ENCODE results near the gene SH3TC1.

Gene SH3TC1

GRCh38 chr4:8257854-8258253 lies 58.8 kb downstream of the SH3TC1 start:
- Histone ChIP-seq H3K27ac (ENCODE audit: low read depth, low read length) (no peak overlapping the region), H3K4me3 (ENCODE audit: low read depth in 1 of 5, low read length in 5 of 5) (no peak overlapping the region), H3K36me3 (ENCODE audit: control insufficient read depth in 5 of 5, insufficient read depth in 5 of 5, low read length in 5 of 5) (no peaks in the 10 kb centered on the region), H3K9me3 (ENCODE audit: control insufficient read depth in 5 of 5, low read length in 5 of 5) (no peaks in the 10 kb centered on the region), H3K27me3 (ENCODE audit: control insufficient read depth in 5 of 5, insufficient read depth in 4 of 5, low read length in 5 of 5) (no peaks in the 10 kb centered on the region), H3K4me1 (ENCODE audit: control insufficient read depth in 5 of 5, insufficient read depth in 5 of 5, low read length in 5 of 5) (peaks cover 0 to 8% (median 7%) of the 10 kb centered on the region in 5 donors), H3K9ac (ENCODE audit: low read length in 5 of 5) (no peak overlapping the region)

- H3K4me3 ChIP-seq (ENCODE audit: low read depth in 1 of 5, low read length in 5 of 5), result no peak overlapping the region
- H3K4me1 ChIP-seq (ENCODE audit: control insufficient read depth in 5 of 5, insufficient read depth in 5 of 5, low read length in 5 of 5), result peaks cover 0 to 8% (median 7%) of the 10 kb centered on the region in 5 donors
- H3K27me3 ChIP-seq (ENCODE audit: control insufficient read depth in 5 of 5, insufficient read depth in 4 of 5, low read length in 5 of 5), result no peaks in the 10 kb centered on the region
- no peaks in the 10 kb centered on the region for H3K36me3 ChIP-seq (ENCODE audit: control insufficient read depth in 5 of 5, insufficient read depth in 5 of 5, low read length in 5 of 5)
- H3K9ac ChIP-seq (ENCODE audit: low read length in 5 of 5), result no peak overlapping the region
- H3K27ac ChIP-seq (ENCODE audit: low read depth, low read length), result no peak overlapping the region
- H3K9me3 ChIP-seq (ENCODE audit: control insufficient read depth in 5 of 5, low read length in 5 of 5), result no peaks in the 10 kb centered on the region
Measured at GRCh38 chr4:8258552-8259212, 59.6 kb downstream of the SH3TC1 start.

DNA sequence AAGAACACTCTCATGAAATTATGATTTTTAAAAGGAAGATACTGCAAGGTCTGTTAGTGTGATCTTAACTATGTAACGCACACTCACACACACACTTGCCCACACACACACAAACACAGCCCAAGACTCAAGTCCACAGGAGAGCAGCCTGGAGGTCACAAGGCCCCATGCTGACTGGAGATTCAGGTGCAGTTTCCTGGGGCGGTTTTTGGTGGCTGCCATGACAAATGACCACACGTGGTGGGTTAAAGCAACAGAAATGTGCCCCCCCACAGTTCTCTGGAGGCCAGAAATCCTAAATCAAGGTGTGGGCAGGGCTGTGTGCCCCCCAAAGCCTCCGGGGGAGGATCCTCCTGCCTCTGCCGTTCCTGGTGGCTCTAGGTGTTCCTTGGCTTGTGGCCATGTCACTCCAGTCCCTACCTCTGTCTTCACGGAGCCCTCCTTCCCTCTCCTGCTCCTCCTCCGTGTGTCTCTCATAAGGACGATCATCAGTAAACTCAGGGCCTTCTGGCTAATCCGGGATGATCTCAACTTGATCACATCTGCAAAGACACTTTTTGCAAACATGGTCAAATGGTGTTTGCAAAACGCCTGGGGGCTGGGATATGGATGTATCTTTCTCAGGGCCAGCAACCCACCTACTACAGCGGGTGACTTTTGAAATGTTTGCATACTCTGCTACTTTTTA lies 60.8 kb downstream of the SH3TC1 start:
- Histone ChIP-seq H3K4me1 (ENCODE audit: control insufficient read depth in 5 of 5, insufficient read depth in 5 of 5, low read length in 5 of 5) (peaks cover 0 to 8% (median 7%) of the 10 kb centered on the region in 5 donors), H3K9ac (ENCODE audit: low read length in 5 of 5) (no peak overlapping the region), H3K27me3 (ENCODE audit: control insufficient read depth in 5 of 5, insufficient read depth in 4 of 5, low read length in 5 of 5) (no peaks in the 10 kb centered on the region), H3K4me3 (ENCODE audit: low read depth in 1 of 5, low read length in 5 of 5) (no peak overlapping the region), H3K36me3 (ENCODE audit: control insufficient read depth in 5 of 5, insufficient read depth in 5 of 5, low read length in 5 of 5) (no peaks in the 10 kb centered on the region), H3K27ac (ENCODE audit: low read depth, low read length) (no peak overlapping the region), H3K9me3 (ENCODE audit: control insufficient read depth in 5 of 5, low read length in 5 of 5) (no peaks in the 10 kb centered on the region)

DNA sequence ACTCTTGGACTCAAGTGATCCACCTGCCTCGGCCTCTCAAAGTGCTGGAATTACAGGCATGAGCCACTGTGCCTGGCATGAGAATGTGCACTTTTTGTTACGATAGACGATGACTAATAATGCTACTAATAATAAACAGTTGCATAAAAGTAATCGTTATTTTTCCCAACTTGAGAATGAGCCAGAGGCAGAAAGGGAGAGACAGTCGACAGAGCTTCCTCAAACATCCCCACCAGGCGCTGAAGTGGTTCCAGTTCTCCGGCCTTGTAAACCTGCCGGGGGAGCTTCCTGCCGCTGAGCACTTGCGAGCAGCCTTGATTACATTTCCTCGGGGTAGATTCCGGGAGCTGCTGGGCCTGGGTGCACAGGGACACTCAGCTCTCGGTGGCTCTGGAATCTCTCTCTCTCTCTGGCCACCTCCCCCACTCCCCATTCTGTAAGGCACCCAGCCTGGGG lies 61.6 kb downstream of the SH3TC1 start:
- Histone ChIP-seq H3K4me1 (ENCODE audit: control insufficient read depth in 5 of 5, insufficient read depth in 5 of 5, low read length in 5 of 5) (peaks cover 0 to 8% (median 6%) of the 10 kb centered on the region in 5 donors), H3K9ac (ENCODE audit: low read length in 5 of 5) (no peak overlapping the region), H3K27me3 (ENCODE audit: control insufficient read depth in 5 of 5, insufficient read depth in 4 of 5, low read length in 5 of 5) (no peaks in the 10 kb centered on the region), H3K9me3 (ENCODE audit: control insufficient read depth in 5 of 5, low read length in 5 of 5) (no peaks in the 10 kb centered on the region), H3K4me3 (ENCODE audit: low read depth in 1 of 5, low read length in 5 of 5) (no peak overlapping the region), H3K36me3 (ENCODE audit: control insufficient read depth in 5 of 5, insufficient read depth in 5 of 5, low read length in 5 of 5) (no peaks in the 10 kb centered on the region), H3K27ac (ENCODE audit: low read depth, low read length) (no peak overlapping the region)

GRCh38 chr4:8261851-8262535 lies 62.9 kb downstream of the SH3TC1 start:
- H3K27me3 ChIP-seq (ENCODE audit: control insufficient read depth in 5 of 5, insufficient read depth in 4 of 5, low read length in 5 of 5), result no peaks in the 10 kb centered on the region

GRCh38 chr4:8262637-8263322 lies 63.7 kb downstream of the SH3TC1 start:
- Histone ChIP-seq H3K27me3 (ENCODE audit: control insufficient read depth in 5 of 5, insufficient read depth in 4 of 5, low read length in 5 of 5) (no peaks in the 10 kb centered on the region), H3K9me3 (ENCODE audit: control insufficient read depth in 5 of 5, low read length in 5 of 5) (no peaks in the 10 kb centered on the region), H3K36me3 (ENCODE audit: control insufficient read depth in 5 of 5, insufficient read depth in 5 of 5, low read length in 5 of 5) (no peaks in the 10 kb centered on the region), H3K9ac (ENCODE audit: low read length in 5 of 5) (no peak overlapping the region), H3K4me3 (ENCODE audit: low read depth in 1 of 5, low read length in 5 of 5) (no peak overlapping the region), H3K27ac (ENCODE audit: low read depth, low read length) (no peak overlapping the region), H3K4me1 (ENCODE audit: control insufficient read depth in 5 of 5, insufficient read depth in 5 of 5, low read length in 5 of 5) (peaks cover 0 to 20% (median 15%) of the 10 kb centered on the region in 5 donors)

More at GRCh38 chr4:8261851-8262535, 62.9 kb downstream of the SH3TC1 start:
- Histone ChIP-seq H3K4me1 (ENCODE audit: control insufficient read depth in 5 of 5, insufficient read depth in 5 of 5, low read length in 5 of 5) (peaks cover 0 to 13% (median 8%) of the 10 kb centered on the region in 5 donors), H3K36me3 (ENCODE audit: control insufficient read depth in 5 of 5, insufficient read depth in 5 of 5, low read length in 5 of 5) (no peaks in the 10 kb centered on the region), H3K4me3 (ENCODE audit: low read depth in 1 of 5, low read length in 5 of 5) (no peak overlapping the region), H3K9ac (ENCODE audit: low read length in 5 of 5) (no peak overlapping the region), H3K9me3 (ENCODE audit: control insufficient read depth in 5 of 5, low read length in 5 of 5) (no peaks in the 10 kb centered on the region), H3K27ac (ENCODE audit: low read depth, low read length) (no peak overlapping the region)

GRCh38 chr4:8263397-8263796 lies 64.3 kb downstream of the SH3TC1 start:
- H3K9me3 ChIP-seq (ENCODE audit: control insufficient read depth in 5 of 5, low read length in 5 of 5), result no peaks in the 10 kb centered on the region
- no peak overlapping the region for H3K27ac ChIP-seq (ENCODE audit: low read depth, low read length)
- peaks cover 0 to 21% (median 15%) of the 10 kb centered on the region in 5 donors for H3K4me1 ChIP-seq (ENCODE audit: control insufficient read depth in 5 of 5, insufficient read depth in 5 of 5, low read length in 5 of 5)
- no peak overlapping the region for H3K4me3 ChIP-seq (ENCODE audit: low read depth in 1 of 5, low read length in 5 of 5)
- H3K9ac ChIP-seq (ENCODE audit: low read length in 5 of 5), result no peak overlapping the region
- no peaks in the 10 kb centered on the region for H3K36me3 ChIP-seq (ENCODE audit: control insufficient read depth in 5 of 5, insufficient read depth in 5 of 5, low read length in 5 of 5)
- H3K27me3 ChIP-seq (ENCODE audit: control insufficient read depth in 5 of 5, insufficient read depth in 4 of 5, low read length in 5 of 5), result peaks cover 0 to under 1% (median 0%) of the 10 kb centered on the region in 5 donors

- H3K36me3 ChIP-seq (ENCODE audit: control insufficient read depth in 5 of 5, insufficient read depth in 5 of 5, low read length in 5 of 5), result no peaks in the 10 kb centered on the region
- H3K27ac ChIP-seq (ENCODE audit: low read depth, low read length), result no peak overlapping the region
- H3K4me3 ChIP-seq (ENCODE audit: low read depth in 1 of 5, low read length in 5 of 5), result no peak overlapping the region
- H3K4me1 ChIP-seq (ENCODE audit: control insufficient read depth in 5 of 5, insufficient read depth in 5 of 5, low read length in 5 of 5), result peaks cover 0 to 23% (median 18%) of the 10 kb centered on the region in 5 donors
- H3K9ac ChIP-seq (ENCODE audit: low read length in 5 of 5), result no peak overlapping the region
- H3K27me3 ChIP-seq (ENCODE audit: control insufficient read depth in 5 of 5, insufficient read depth in 4 of 5, low read length in 5 of 5), result peaks cover 0 to 2% (median 0%) of the 10 kb centered on the region in 5 donors
- no peaks in the 10 kb centered on the region for H3K9me3 ChIP-seq (ENCODE audit: control insufficient read depth in 5 of 5, low read length in 5 of 5)
Measured at GRCh38 chr4:8264106-8264505, 65.0 kb downstream of the SH3TC1 start.

DNA sequence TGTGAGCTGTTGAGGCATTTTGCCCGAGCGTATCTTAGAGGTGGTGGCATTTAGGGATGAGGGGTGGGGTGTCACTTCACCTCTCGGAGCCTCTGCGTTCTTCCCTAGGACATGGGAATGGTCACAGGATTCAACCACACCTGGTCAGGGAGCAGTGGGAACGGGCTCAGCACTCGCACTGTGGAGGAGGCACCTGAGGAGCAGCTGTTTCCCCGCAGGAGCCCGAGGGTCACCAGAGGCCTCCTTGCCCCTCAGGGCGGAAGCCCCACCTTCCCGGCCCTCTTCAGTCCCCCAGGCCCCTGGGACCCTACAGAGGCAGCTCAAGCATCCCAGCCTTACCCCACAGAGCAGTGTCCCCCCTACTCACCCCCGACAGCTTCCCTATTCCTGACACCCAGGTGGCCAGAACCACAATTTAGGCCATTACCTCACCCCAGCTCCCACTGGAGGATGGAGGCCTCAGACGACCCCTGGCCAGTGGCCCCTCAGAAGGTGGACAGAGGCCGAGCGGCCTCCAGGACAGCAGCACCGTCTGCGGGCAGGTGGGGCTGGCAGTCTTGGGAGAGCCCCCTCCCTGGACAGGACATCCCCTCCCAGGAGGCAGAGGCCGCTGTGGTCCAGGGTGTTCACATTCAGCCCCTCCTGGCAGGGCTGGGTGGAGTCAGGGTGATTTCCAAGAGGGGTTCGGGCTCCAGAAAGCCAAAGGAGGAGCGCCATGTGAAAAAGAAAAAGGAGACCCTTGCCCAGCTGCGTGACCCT lies 66.3 kb downstream of the SH3TC1 start:
- peaks cover 0 to 33% (median 26%) of the 10 kb centered on the region in 5 donors for H3K4me1 ChIP-seq (ENCODE audit: control insufficient read depth in 5 of 5, insufficient read depth in 5 of 5, low read length in 5 of 5)

More for the DNA sequence above, 66.3 kb downstream of the SH3TC1 start:
- H3K27ac ChIP-seq (ENCODE audit: low read depth, low read length), result no peak overlapping the region
- H3K9me3 ChIP-seq (ENCODE audit: control insufficient read depth in 5 of 5, low read length in 5 of 5), result no peaks in the 10 kb centered on the region
- H3K36me3 ChIP-seq (ENCODE audit: control insufficient read depth in 5 of 5, insufficient read depth in 5 of 5, low read length in 5 of 5), result no peaks in the 10 kb centered on the region
- H3K27me3 ChIP-seq (ENCODE audit: control insufficient read depth in 5 of 5, insufficient read depth in 4 of 5, low read length in 5 of 5), result peaks cover 0 to 3% (median 2%) of the 10 kb centered on the region in 5 donors
- H3K4me3 ChIP-seq (ENCODE audit: low read depth in 1 of 5, low read length in 5 of 5), result no peak overlapping the region
- no peak overlapping the region for H3K9ac ChIP-seq (ENCODE audit: low read length in 5 of 5)

All from subcutaneous abdominal adipose tissue (tissue), 5 donors.